ENCODE data around the gene PLEKHM3.
A peak's percentile ranks its signal among the peaks of the same experiment; 100 is the strongest.
"Not testable (repeated sequence)": the region's sequence is repeated elsewhere in the genome, so short reads cannot be mapped to it uniquely, and the experiment has no call there.

The PLEKHM3 gene

DNA sequence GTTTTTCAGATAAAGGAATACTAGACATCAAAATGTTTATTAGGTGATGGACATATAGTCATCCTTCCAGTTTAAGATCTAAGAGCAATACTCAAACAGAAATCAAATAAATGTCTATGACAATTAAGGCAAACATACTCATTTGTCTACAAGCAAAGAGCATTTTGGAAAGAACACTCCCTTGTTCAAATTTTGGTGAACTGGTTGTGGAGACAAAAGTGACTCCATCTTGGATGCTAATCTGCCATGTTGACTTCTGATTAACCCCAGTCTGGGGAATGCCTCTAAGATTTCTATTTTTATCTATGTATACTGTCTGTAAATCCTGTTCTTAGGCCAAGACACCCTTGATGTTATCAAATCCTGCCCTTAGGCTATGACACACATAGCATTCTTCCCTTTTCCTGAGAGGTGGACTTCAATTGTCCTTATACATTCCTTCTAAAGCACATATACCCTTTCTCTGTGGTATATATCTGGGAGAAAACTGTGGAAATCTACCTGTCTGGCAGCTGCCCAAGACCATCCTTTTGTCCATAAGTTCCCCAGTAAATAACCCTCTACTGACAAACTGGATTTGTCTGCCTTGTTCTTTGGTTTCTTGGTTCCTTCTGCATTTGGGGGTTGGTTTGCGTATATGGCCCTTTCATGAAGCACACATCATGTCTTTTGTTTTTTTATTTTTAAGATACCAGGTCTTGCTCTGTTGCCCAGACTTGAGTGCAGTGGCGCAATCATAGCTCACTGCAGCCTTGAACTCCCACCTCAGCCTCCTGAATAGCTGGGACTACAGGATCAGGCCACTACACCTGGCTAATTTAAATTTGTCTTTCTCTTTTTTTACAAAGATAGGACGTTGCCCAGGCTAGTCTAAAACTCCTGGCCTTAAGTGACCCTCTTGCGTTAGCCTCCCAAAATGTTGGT lies 12.5 kb upstream of the PLEKHM3 start:
- no peak for DNase-seq

DNA sequence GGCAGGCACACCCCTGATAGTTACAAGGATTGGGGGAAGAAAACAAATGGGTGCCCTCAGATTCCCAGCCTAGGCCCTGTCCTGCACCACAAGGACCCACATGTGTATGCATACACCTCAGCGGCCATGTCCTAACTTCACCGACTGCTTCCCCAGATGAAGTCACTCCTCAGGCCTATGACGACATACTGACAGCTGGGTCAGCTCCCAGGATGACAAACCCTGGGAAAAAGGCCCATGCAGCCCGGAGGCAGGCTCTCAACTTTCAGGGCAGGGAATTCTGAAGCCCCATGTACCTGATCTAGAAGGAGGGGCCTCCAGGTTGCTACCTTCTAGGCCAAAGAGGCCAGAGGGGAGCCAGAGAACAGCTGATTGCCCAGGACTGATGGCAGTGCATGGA lies 11.0 kb upstream of the PLEKHM3 start:
- DNase-seq = no peak

DNA sequence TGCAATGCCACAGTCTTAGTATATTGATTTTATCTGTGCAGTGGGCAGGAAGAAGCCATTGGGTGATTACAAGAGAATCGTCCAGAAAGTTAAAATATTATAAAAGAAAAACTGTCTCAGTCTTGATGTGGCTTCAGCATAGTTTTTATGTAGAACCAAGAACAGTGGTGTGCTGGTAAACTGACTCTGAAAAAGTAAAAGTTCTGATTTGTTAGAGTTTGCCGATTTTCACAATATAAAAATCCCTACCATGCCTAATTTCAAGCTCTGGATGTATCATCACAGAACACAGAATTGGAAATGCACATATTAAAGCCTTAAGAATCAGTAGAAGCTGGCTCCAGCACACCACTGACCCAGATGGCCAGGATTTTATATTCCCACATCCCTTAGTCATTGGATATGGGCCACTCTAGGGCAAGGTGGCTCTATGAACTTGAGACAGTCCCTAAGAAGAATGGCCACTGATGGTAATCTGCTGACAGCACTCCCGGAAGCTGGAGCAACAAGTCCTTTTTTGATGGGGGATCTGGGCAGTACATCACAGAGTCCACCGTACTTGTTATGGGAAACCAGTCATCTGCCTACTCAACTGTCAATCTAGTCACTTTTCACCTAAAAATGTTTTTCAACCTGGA lies 9.3 kb upstream of the PLEKHM3 start:
- DNase-seq = no peak

DNA sequence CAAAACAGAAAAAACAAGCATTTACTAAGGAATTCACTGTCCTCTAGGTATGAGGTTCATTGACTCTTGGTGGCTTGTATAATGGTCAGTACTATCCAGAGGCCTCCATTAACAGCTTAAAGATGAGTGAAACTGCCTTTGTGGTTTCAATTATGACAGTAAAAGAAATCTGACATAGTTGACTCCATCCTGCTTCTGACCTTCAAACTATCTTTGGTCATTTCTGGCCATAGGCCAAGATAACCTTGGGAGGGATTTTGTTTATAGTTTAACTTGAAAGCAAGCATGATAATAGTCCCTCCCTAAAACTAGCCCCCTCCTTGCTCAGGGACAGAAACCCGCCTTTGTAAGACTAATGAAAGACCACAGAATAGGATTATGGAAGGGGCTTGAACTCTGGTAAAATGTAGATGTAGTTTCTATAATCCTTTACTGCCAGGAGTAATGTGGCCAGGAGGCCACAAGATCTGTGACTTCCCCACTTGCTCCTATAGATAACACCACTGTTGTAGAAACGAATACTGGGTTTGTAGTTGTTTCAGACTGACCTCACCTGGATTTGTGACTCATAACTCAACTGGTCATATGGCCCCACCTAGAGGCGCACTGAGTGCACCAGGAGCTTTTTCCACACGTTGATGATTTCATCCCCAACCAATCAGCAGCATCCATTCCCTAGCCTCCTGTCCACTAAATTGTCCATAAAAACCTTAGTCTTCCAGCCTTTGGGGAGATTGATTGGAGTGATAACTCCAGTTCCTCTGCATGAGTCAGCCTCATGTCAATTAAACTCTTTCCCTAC lies 8.6 kb upstream of the PLEKHM3 start:
- DNase-seq = no peak

DNA sequence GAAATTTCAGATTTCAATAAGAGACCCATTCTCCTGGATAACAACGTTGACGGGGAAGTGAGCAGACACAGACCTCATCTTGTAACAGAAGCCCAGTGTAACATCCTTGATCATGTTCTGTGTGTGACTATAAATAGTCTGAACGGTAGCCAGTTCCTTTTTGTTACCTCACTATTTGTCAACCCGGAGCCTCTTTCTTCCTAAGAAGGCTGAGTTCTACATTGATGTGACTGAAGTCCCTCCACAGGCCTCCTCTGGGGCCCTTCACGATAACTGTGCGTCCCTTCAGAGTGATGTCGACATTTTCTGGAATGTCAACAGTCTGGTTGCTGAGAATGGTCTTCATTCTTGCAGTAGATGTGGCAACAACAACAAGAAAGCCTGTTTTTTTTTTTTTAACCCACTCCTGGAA lies 6.3 kb upstream of the PLEKHM3 start:
- peak; percentile 39 for DNase-seq

DNA sequence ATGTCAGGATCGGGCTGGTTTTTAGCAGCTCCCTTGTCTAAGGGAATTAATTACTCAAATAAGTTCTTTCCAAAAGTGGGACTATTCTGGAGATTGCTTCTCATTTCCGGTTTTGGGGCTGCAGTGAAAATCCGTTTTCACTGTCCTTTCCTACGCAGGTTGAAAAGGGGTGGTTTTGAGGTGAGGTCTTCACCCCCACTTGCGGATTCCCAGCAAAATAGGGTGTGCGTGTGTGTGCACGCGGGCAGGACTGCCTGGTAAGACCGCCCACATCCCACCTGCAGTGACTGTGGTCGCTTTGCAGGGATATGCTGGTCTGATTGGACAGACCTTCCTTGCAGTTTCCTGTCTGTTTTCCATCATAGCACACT lies 472 bp upstream of the PLEKHM3 start:
- DNase-seq = no peak

DNA sequence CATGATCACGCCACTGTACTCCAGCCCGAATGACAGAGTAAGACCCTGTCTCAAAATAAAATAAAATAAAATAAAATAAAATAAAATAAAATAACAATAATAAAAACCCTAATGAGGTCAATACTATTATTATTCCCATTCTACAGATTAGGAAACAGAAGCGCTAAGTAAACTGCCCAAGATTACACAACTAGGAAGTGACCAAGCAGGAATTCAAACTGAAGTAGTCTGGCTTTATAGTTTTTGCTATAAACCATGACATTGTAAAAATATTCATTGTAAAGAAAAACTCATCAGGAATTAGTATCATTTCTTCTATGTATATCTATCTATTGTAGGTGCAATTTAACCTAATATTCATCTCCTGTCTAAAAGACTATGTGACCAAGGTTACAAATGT lies 1.2 kb downstream of the PLEKHM3 start:
- DNase-seq = no peak

DNA sequence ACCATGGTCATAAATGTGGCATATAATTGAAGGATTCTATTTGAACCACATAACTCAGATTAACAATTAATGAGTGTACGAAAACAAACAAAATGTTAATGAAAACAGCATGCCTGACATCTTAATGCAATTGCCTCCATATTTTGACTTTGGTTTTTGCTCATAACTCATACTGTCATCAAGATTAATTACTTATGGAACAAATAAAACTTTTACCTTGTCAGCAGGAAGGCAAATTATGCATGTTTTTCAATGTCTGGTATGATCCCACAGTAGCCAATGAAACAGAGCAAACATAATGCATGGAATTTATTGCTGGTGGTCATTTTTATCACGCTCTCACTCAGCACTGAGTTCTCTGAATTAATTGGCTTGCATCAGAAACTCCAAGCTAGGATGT lies 5.1 kb downstream of the PLEKHM3 start:
- peak; percentile 59 for DNase-seq

DNA sequence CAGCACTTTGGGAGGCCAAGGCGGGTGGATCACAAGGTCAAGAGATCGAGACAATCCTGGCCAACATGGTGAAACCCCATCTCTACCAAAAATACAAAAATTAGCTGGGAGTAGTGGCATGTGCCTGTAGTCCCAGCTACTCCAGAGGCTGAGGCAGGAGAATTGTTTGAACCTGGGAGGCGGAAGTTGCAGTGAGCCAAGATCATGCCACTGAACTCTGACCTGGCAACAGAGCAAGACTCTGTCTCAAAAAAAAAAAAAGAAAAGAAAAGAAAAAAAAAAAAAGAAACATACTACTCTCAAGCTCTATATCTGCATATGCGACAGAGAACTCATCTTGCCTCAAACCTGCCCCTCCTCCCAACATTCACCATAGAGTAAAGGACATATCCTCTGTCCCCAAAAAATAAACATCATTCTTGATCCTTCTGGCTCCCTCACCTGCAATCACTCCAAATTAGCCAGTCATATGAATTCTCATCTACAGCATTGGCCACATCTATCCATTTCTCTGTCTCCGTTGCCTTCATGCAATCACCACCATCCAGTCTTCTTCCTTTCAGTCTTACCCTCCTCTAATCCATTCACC lies 7.1 kb downstream of the PLEKHM3 start:
- not testable (repeated sequence) for DNase-seq

DNA sequence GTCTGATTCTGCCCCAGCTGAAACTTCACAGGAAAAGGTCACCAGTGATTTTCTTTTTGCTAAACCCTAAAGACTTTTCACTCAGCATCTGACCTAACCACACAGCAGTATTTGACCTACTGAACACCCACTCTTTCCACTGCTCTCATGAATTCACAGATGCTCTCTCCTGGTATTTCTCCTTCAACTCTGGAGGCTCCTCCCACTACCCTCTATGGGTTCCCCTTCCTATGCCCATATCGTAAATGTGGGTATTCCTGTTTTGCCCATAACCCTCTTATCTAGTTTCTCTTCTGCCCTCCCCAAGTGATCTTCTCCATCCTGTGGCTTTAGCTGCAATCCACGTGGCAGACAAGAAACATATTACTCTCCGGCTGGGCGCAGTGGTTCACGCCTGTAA lies 7.6 kb downstream of the PLEKHM3 start:
- DNase-seq = no peak

DNA sequence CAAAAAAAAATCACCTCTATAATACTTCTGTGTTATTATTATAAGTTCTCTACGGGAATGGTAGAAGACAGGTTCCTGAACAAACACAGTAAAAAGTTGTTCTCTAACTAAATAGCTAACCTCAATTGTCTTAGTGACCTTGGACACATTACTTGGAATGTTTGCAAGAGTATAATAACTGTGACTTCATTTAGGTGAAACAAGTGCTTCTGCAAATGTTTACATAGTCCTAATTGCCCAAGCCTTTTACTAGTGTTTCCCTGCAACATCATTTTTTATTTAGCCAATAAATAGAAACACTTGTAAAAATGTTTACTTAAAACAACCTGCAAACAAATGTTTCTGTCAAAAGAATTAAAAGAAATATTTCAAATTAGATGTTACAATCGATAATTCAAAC lies 9.9 kb downstream of the PLEKHM3 start:
- DNase-seq = no peak

DNA sequence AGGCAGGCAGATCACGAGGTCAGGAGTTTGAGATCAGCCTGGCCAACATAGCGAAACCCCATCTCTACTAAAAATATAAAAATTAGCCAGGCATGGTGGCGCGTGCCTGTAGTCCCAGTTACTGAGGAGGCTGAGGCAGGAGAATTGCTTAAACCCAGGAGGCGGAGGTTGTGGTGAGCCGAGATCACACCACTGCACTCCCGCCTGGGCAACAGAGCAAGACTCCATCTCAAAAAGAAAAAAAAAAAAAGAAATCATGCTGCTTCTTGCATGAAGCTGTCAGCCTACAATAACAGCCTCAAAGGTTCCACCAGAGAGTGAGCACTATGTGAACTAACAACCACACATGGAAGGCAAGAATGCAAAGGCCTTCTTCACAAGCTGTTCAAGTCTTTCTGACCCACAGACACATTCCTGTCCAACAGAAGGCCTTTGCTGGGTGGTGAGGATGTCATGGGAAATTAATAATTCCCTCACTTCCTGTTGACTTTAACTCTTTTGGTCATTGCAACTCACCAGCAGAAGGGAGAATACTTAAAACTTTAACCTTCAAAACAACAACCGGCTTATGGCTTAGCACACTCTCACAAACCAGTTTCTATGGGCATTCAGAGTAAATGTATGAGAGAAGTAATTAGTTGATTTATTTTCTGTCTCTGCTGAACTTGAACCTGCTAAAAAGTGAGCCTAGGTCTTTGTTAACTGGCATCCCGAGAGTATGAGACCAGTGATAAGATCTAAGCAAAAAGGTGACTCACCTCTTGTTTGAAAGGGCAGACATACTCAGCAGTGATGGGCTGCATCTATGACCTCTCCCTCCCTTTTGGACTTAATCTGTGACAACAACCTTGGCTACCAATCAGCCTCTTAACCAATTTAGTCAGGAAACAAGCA lies 11.8 kb downstream of the PLEKHM3 start:
- peak; percentile 9 for DNase-seq

DNA sequence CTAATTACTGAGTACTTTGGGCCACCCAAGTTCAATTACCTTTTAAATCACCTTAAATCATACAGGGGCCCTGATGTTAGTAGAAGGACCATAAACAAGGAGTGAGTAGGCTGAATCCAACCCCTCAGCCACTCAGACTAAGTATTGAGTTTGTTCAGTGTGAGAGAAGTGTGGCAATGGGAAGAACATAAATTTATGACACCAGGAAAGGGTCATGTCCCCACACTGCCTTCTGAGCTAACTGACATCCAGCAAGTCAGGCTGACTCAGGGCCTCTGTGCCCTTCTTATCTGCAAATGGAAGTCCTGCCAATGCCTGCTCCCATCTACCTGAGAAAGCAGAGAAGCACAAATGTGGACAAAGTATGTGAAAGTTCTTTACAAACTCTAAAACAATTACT lies 12.9 kb downstream of the PLEKHM3 start:
- DNase-seq = no peak

DNA sequence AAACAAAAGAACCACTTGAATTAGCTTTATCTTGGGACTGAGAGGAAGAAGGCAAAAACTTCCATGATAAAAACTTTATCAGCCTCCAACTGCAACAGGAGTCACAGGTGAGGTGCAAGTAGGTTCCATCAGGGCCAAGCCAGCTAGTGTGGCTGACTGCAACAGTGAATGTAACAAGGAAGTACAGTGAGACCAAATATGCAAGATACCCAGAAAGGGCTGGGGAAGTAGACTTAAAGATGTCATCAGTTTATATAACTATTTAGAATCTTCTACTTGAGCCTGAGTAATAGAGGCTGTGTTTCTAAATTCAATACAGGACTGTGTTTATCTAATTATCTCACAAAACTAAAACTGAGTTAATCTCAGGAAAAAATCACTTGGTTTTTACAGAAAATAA lies 14.8 kb downstream of the PLEKHM3 start:
- DNase-seq = no peak

DNA sequence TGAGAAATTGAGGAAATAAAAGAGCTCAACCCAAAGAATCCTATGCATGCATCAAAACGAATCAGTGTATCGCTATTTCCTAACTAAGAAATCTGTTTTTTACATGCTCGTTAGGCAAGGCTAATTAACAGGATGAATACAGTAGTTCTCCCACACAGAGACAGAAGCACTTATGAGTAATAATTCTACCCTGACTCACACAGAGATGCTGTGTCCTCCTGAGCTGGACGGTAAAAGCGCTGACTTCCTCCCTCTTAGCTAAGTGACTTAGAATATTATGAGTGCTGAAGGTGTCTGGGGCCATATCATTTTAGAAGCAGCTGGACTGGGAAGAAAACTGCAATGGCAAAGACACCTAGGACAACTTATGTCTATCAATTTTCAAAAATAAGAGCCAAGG lies 18.5 kb downstream of the PLEKHM3 start:
- DNase-seq = peak; percentile 62

DNA sequence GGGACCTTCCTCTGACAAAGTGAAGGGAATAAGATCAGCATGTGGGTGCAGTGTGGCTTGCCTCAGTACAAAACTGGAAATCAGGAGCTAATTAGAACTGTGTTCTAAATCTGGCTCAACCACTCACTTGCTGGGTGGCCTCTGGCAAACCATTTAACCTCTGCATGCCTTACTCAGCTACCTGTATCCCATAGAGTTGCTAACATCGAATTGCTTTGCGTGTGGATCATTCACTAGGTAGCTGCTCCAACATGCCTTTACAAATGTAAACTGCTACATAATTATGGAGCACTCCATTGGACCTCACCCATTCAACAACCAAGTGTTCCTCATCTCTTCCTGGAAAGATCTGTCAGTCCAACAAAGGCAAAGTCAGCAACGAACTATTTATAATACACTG lies 19.0 kb downstream of the PLEKHM3 start:
- no peak for DNase-seq

DNA sequence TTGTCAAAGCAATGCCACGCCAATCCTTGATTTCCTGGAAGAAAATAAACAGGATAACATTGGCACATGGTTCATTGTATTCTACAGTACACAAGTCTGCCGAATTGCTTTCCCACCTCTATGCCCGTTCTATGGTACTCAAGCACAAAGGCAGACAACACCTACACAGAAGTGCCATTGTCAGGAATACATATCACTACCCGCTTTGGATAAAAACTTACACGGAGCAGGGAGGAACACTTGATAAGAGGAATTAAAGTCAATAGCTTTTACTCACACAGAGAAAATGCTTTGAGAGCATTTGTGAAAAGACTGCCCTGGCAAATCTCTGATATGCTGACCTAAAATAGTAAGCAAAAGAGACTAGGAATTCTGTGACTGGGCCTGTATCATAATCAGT lies 23.4 kb downstream of the PLEKHM3 start:
- no peak for DNase-seq

DNA sequence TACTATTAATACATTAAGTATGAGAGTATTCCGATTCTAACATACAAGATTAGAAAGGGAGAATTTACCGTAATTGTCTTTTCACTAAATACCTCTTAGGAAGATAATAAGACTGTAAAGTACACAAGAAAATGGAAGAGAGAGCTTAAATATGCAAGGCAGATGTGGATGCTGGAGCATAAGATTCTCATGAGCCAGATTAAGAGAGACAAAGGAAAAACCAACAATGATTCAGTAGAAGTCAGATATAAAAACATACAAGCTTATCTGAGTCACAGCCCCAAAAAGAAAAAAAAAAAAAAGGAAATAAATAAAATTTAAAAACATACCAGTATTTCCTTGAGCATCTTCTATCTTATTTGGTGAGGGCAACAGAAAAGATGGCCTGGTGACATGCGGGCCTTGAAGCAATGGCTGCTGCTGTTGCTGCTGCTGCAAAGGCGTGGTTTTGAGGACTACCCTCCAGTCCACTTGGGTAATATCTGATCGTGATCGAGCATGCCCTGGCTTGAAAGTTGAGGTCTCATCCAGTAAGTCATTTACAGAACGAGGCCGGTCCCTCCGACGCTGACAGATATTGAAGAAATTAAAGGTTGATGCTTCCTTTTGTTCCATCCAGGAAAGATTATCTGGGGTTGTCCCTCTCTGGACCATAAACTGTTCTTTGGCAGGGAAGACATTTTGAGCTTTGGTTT lies 24.5 kb downstream of the PLEKHM3 start:
- peak; percentile 9 for DNase-seq

DNA sequence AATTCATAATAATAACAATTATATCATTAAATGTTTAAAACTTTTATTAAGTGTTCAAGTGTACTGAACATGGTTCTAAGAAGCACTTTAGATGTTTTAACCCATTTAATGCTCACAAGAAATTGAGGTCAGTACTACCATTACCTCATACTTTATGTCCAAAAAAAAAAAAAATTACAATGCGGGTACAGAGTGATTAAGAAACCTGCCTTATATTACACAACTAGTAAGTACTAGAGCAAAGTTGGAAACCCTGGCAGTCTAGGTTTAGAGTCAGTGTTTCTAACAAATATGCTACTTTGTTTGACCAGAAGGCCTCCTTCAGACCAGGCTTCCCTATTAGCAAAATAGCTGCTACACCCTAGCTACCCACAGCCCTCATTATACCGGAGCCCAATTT lies 28.5 kb downstream of the PLEKHM3 start:
- DNase-seq = no peak

DNA sequence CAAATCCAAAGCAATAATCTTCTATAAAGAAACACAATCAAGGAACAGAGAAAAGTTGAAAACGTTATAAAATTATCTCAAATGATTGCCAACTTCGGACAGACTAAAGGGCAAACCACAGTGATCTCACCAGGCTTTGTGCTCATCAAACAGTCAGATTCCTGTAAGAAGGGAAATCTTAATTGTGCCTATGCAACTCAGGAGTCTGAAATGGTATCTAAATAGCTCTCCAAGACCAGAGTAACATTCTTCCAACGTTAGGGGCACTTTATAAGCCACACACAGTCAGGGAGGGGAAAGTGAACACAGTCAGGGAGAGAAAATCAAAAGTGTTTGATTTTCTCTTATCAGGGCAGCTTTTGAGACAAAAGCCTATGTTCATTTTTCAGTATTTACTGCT lies 29.4 kb downstream of the PLEKHM3 start:
- DNase-seq = no peak

DNA sequence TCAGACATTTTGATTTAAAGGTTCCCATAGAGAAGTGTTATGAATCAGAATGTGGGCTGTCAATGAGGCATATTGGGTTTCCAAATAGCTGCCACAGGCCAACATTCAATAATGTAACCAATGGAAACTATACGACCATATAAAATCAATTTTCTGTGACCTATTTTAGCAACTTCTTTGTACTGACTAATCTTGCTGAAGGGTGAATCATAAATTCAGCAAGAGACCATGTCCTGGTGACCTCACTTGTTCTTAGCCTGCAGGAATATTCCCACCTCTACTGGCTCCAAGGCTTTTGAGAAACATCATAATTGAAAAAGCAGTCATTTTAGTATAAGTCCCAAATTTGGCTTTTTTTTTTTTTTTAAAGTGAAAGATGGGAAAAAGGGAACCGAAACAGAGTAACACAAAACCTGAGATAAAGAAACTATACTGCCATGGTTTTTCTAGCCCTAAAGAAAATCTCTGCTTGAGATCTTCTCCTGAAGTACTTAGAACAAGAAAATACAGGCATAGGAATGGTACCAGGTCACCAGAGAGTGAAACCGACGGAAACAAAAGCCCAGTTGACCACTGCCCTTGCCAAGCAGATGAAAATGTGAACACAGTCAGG lies 32.1 kb downstream of the PLEKHM3 start:
- DNase-seq = peak; percentile 40

Measured in fibroblast of skin of right quadriceps (primary cell).